ENCODE measurements around the gene AKAP12. TPM values are rescaled to one million over a fixed set of nuclear protein-coding genes. Genes with fewer than 3 reads are reported as not detected.

AKAP12 gene
- polyA plus RNA-seq, 2 of the 4 experiments (the other 2 are of a cell fraction), result 32.1 to 192 TPM

- Histone ChIP-seq H3K4me3 (no peak overlapping the region), H3K4me2 (no peak overlapping the region), H3K4me1 (peaks cover 5% of the 10 kb centered on the region; the same call in 2 of the 3 replicates), H3K27ac (no peak overlapping the region), H3K9me3 (peaks cover 5% of the 10 kb centered on the region; the same call in 2 of the 3 replicates)
- DNase-seq (ENCODE audit: low read depth in 1 of 2, low spot score in 1 of 2) (no peak), ATAC-seq (no peak), FAIRE-seq (no peak)
- POLR2A ChIA-PET, result no interaction called here
- CTCF ChIA-PET, result interaction anchor here (0.8 to 2.1 kb wide), 2 partner anchors 10 to 118 kb away, joined by 3 to 6 read pairs; no protein-coding TSS in a partner anchor
- WGBS (ENCODE audit: missing lambda C conversion rate), result 84% methylated on average over 4 of the region's 4 CpGs
- TF ChIP-seq CEBPB (IDR thresholded peaks at IDR 0.05) (peak; percentile 35 to 38; a peak in 2 of 4 replicates), HOXB5 (CRISPR knock-in tag; IDR thresholded peaks at IDR 0.05) (no peak)
Observed at GRCh38 chr6:151205721-151206600, 33.8 kb upstream of the AKAP12 start.

GRCh38 chr6:151207674-151208073 lies 32.1 kb upstream of the AKAP12 start:
- no peak for TF ChIP-seq RFX5 (IDR thresholded peaks at IDR 0.05)
- no peak for TF ChIP-seq CHD4 (IDR thresholded peaks at IDR 0.05; ENCODE audit: borderline replicate concordance)
- TF ChIP-seq HOXB13 (CRISPR knock-in tag; IDR thresholded peaks at IDR 0.05; ENCODE audit: low read depth), result no peak
- TF ChIP-seq, protein P1, sequence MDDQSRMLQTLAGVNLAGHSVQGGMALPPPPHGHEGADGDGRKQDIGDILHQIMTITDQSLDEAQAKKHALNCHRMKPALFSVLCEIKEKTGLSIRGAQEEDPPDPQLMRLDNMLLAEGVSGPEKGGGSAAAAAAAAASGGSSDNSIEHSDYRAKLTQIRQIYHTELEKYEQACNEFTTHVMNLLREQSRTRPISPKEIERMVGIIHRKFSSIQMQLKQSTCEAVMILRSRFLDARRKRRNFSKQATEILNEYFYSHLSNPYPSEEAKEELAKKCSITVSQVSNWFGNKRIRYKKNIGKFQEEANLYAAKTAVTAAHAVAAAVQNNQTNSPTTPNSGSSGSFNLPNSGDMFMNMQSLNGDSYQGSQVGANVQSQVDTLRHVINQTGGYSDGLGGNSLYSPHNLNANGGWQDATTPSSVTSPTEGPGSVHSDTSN (IDR thresholded peaks at IDR 0.05), result no peak
- no peak for TF ChIP-seq HDAC2 (IDR thresholded peaks at IDR 0.05)
- no peak for TF ChIP-seq KDM1A (IDR thresholded peaks at IDR 0.05; ENCODE audit: low read depth)
- TF ChIP-seq POLR2AphosphoS2 (conservative IDR thresholded peaks at IDR 0.05; ENCODE audit: low read length), result no peak
- no peak for TF ChIP-seq MAZ (IDR thresholded peaks at IDR 0.05; ENCODE audit: borderline replicate concordance, low read depth, low read length)
- TF ChIP-seq, protein P2, sequence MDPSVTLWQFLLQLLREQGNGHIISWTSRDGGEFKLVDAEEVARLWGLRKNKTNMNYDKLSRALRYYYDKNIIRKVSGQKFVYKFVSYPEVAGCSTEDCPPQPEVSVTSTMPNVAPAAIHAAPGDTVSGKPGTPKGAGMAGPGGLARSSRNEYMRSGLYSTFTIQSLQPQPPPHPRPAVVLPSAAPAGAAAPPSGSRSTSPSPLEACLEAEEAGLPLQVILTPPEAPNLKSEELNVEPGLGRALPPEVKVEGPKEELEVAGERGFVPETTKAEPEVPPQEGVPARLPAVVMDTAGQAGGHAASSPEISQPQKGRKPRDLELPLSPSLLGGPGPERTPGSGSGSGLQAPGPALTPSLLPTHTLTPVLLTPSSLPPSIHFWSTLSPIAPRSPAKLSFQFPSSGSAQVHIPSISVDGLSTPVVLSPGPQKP (IDR thresholded peaks at IDR 0.05; ENCODE audit: low read depth, low read length), result no peak
- TF ChIP-seq ZNF302 (CRISPR knock-in tag; IDR thresholded peaks at IDR 0.05), result no peak
- TF ChIP-seq EHF (CRISPR knock-in tag; IDR thresholded peaks at IDR 0.05), result no peak
- TF ChIP-seq NPAS2 (CRISPR knock-in tag; IDR thresholded peaks at IDR 0.05; ENCODE audit: borderline replicate concordance), result no peak
- TF ChIP-seq JUN (IDR thresholded peaks at IDR 0.05), result no peak
- no peak for TF ChIP-seq RAD21 (conservative IDR thresholded peaks at IDR 0.05 in 1 of 2, IDR thresholded peaks at IDR 0.05 in 1 of 2)
- no peak for TF ChIP-seq HES2 (IDR thresholded peaks at IDR 0.05)
- TF ChIP-seq FOXS1 (CRISPR knock-in tag; IDR thresholded peaks at IDR 0.05), result no peak
- TF ChIP-seq RNF2 (IDR thresholded peaks at IDR 0.05; ENCODE audit: borderline replicate concordance, low read depth), result no peak
- TF ChIP-seq SMC3 (IDR thresholded peaks at IDR 0.05), result no peak
- TF ChIP-seq POLR2A (IDR thresholded peaks at IDR 0.05; ENCODE audit: low read length), result no peak
- TF ChIP-seq REST (IDR thresholded peaks at IDR 0.05), result no peak
- Histone ChIP-seq H3K4me3 (no peak overlapping the region), H3K27ac (no peak overlapping the region), H3K4me2 (no peak overlapping the region), H3K9me3 (peaks cover 10% of the 10 kb centered on the region; the same call in 2 of the 3 replicates), H3K4me1 (peaks cover 5% of the 10 kb centered on the region; the same call in 2 of the 3 replicates)
- FAIRE-seq, result no peak
- DNase-seq (ENCODE audit: low read depth in 1 of 2, low spot score in 1 of 2), result no peak
- ChIA-PET POLR2A (no interaction called here), CTCF (interaction anchor here (0.6 to 2.1 kb wide), 2 partner anchors 41 to 117 kb away, joined by 3 to 6 read pairs; no protein-coding TSS in a partner anchor)
- ATAC-seq, result no peak
- WGBS (ENCODE audit: missing lambda C conversion rate), result 100% methylated on average over 2 of the region's 2 CpGs
